Endothelial cell of umbilical vein (primary cell): ENCODE measurements around the gene GATM. TPM values are rescaled to one million over a fixed set of nuclear protein-coding genes. Genes with fewer than 3 reads are reported as not detected.

Experiments used
- BruUV-seq: library from RNA; stranded (reverse); fragments of 400-500 nt; replicated peaks from 2 replicates; lab custom pipeline; 2021; lab: Mats Ljungman, UMichigan
- CTCF ChIA-PET: fragments of 300-600, 350-600 bp; sonication (Branson Sonifier 250); formaldehyde crosslinking; loops from one replicate; lab custom pipeline; 2021; ENCODE audit warnings: antibody characterized with exemption, inconsistent platforms; lab: Charles Lee
- POLR2A ChIA-PET: fragments of 300-600, 350-600 bp; sonication (Branson Sonifier 250); formaldehyde crosslinking; loops from one replicate; lab custom pipeline; 2021; ENCODE audit warnings: antibody characterized with exemption, inconsistent platforms; lab: Charles Lee
- DNase-seq: peaks from one replicate; pipeline ENCODE4 v3.0.0-alpha.2; 2011; ENCODE audit warnings: low read depth, low spot score
- FAIRE-seq: peaks from 2 replicates; lab custom pipeline; 2011; peaks lifted over from hg19 to GRCh38; lab: Jason Lieb, UNC
- H2AFZ ChIP-seq: 2 replicates; pipeline ENCODE4 v1.6.0; 2012; ENCODE audit warnings: low read depth, low read length, control low read depth, inconsistent platforms
- H3K27ac ChIP-seq: 2 replicates; pipeline ENCODE4 v1.5.1; 2011; ENCODE audit warnings: low read depth, mild to moderate bottlenecking, control low read depth, low read length, moderate library complexity; ENCODE audit not compliant: insufficient read depth
- H3K27me3 ChIP-seq, 2 experiments: 2 replicates each; pipeline versions ENCODE4 v1.6.0 to v1.6.1; 2011; ENCODE audit warnings: low read length in 2 of 2, mixed read lengths in 1 of 2; ENCODE audit not compliant: control insufficient read depth in 2 of 2, insufficient read depth in 2 of 2
- H3K36me3 ChIP-seq, 2 experiments: 2 replicates in 1 of 2; 3 replicates in 1 of 2; pipeline ENCODE4 v1.5.1; 2011; ENCODE audit warnings: low read length in 2 of 2, mild to moderate bottlenecking in 1 of 2, moderate library complexity in 1 of 2; ENCODE audit not compliant: control insufficient read depth in 2 of 2, insufficient read depth in 2 of 2; ENCODE audit errors: extremely low read depth in 1 of 2
- H3K4me1 ChIP-seq: 3 replicates; pipeline ENCODE4 v1.5.1; 2011; ENCODE audit warnings: mild to moderate bottlenecking, low read length; ENCODE audit not compliant: control insufficient read depth, insufficient read depth; ENCODE audit errors: extremely low read depth
- H3K4me2 ChIP-seq: 2 replicates; pipeline ENCODE4 v1.6.1; 2011; ENCODE audit warnings: low read length, control low read depth, mixed read lengths; ENCODE audit not compliant: insufficient read depth
- H3K4me3 ChIP-seq, 3 experiments: fragments of 200-600 bp in 1 of 3; sonication (generic), shearing (Covaris generic) in 1 of 3; replicated peaks in 1 of 3; 2 replicates each; pipeline ENCODE4 v1.5.1; 2011 to 2016; ENCODE audit warnings: control low read depth in 3 of 3, low read length in 3 of 3, mild to moderate bottlenecking in 2 of 3, inconsistent platforms in 1 of 3, low read depth in 1 of 3, moderate library complexity in 1 of 3; ENCODE audit not compliant: insufficient read depth in 1 of 3
- H3K79me2 ChIP-seq: 2 replicates; pipeline ENCODE4 v1.6.0; 2012; ENCODE audit warnings: low read length, inconsistent platforms; ENCODE audit not compliant: control insufficient read depth, insufficient read depth
- H3K9ac ChIP-seq: replicated peaks from 2 replicates; pipeline ENCODE3; 2011; ENCODE audit warnings: low read length, control low read depth; ENCODE audit not compliant: insufficient read depth; ENCODE audit errors: extremely low read depth
- H3K9me1 ChIP-seq: replicated peaks from 3 replicates; pipeline ENCODE4 v1.6.0; 2011; ENCODE audit warnings: mild to moderate bottlenecking, low read length; ENCODE audit not compliant: control insufficient read depth, insufficient read depth; ENCODE audit errors: extremely low read depth
- H3K9me3 ChIP-seq: replicated peaks from 2 replicates; pipeline ENCODE4 v1.5.1; 2012; ENCODE audit warnings: low read length, inconsistent platforms; ENCODE audit not compliant: control insufficient read depth, insufficient read depth
- H4K20me1 ChIP-seq: replicated peaks from 2 replicates; pipeline ENCODE3; 2011; ENCODE audit warnings: mild to moderate bottlenecking, low read length; ENCODE audit not compliant: control insufficient read depth, insufficient read depth; ENCODE audit errors: extremely low read depth
- CTCF ChIP-seq, 2 donors: IDR thresholded peaks; 1 replicate in 1 of 2; 2 replicates in 1 of 2; pipeline ENCODE4 v1.5.1; 2011; ENCODE audit warnings: low read length in 2 of 2, mild to moderate bottlenecking in 2 of 2, moderate library complexity in 2 of 2, control low read depth in 1 of 2, inconsistent platforms in 1 of 2, low read depth in 1 of 2; ENCODE audit not compliant: insufficient read depth in 1 of 2; ENCODE audit errors: extremely low read depth in 1 of 2
- EZH2 ChIP-seq: IDR thresholded peaks from 2 replicates; pipeline ENCODE4 v1.6.1; 2012; ENCODE audit warnings: borderline replicate concordance, low read depth, mild to moderate bottlenecking, moderate library complexity, low read length, inconsistent platforms; ENCODE audit not compliant: severe bottlenecking
- FOS ChIP-seq: IDR thresholded peaks from 2 replicates; pipeline ENCODE4 v1.6.1; 2011; ENCODE audit warnings: mild to moderate bottlenecking, low read length, moderate library complexity, borderline replicate concordance; ENCODE audit not compliant: insufficient read depth
- GATA2 ChIP-seq: IDR thresholded peaks from 2 replicates; pipeline ENCODE4 v1.7.0; 2011; ENCODE audit warnings: low read depth, mild to moderate bottlenecking, moderate library complexity, mixed read lengths, low read length; ENCODE audit not compliant: insufficient read length, insufficient read depth
- JUN ChIP-seq: IDR thresholded peaks from 2 replicates; pipeline ENCODE4 v1.6.1; 2011; ENCODE audit warnings: borderline replicate concordance, low read depth; ENCODE audit not compliant: insufficient read length, insufficient read depth
- MAX ChIP-seq: IDR thresholded peaks from 2 replicates; pipeline ENCODE4 v1.6.1; 2011; ENCODE audit not compliant: insufficient read depth, insufficient read length
- MYC ChIP-seq: IDR thresholded peaks from one replicate; pipeline ENCODE4 v1.6.1; 2011; ENCODE audit warnings: mild to moderate bottlenecking, low read depth, low read length
- POLR2A ChIP-seq: IDR thresholded peaks from 2 replicates; pipeline ENCODE4 v1.6.1; 2012; ENCODE audit warnings: low read depth, mild to moderate bottlenecking, control low read depth, low read length
- POLR2AphosphoS5 ChIP-seq: IDR thresholded peaks from 2 replicates; pipeline ENCODE4 v1.6.1; 2012; ENCODE audit warnings: low read depth, mild to moderate bottlenecking, control low read depth, low read length, moderate library complexity; ENCODE audit not compliant: insufficient read depth
- dilution Hi-C: fragments of 300-500 bp; cut with MboI; formaldehyde crosslinking; loops from one replicate; pipeline ENCODE4 v1.15.0; 2019; ENCODE audit warnings: low sequenced_read_pairs; ENCODE audit not compliant: extremely low pct_ligation_motif_present
- intact Hi-C: fragments of 100-400 bp; cut with micrococcal nuclease; formaldehyde crosslinking; loops from one replicate; pipeline ENCODE4 v1.10.0; 2022
- polyA plus RNA-seq, 4 experiments: library from polyadenylated mRNA; depleted of rRNA in 3 of 4; stranded (reverse) in 3 of 4; unstranded in 1 of 4; fragments of >200 nt; gene quantifications; 2 replicates each; pipeline versions ENCODE4 v1.2.1 to v1.2.3, GENCODE V29; 2011 to 2012; ENCODE audit warnings: missing spikeins in 1 of 4
- total RNA-seq: library from RNA; stranded (reverse); gene quantifications from 2 replicates; pipeline ENCODE4 v1.2.3, GENCODE V29; 2021

Gene GATM
- total and polyA plus RNA-seq, 2 donors (not counting 3 experiments of a cell fraction or from before 2014, with no cell fraction given): 0.21 to 0.60 TPM

GRCh38 chr15:45387380-45388007 lies 9.2 kb upstream of the GATM start:
- TF ChIP-seq JUN: no peak
- no peak for TF ChIP-seq POLR2AphosphoS5
- dilution Hi-C loops (no loop called here), intact Hi-C loops (no loop called here)
- Histone ChIP-seq H3K4me1 (no peaks in the 10 kb centered on the region), H3K4me3 (no peak overlapping the region), H3K27me3 (peaks cover 16 to 39% of the 10 kb centered on the region in 2 experiments), H2AFZ (no peak overlapping the region), H3K9me3 (no peaks in the 10 kb centered on the region), H3K27ac (no peak overlapping the region), H3K36me3 (no peaks in the 10 kb centered on the region), H3K9ac (no peak overlapping the region), H3K9me1 (no peaks in the 10 kb centered on the region), H3K79me2 (no peaks in the 10 kb centered on the region), H3K4me2 (no peak overlapping the region), H4K20me1 (no peaks in the 10 kb centered on the region)
- FAIRE-seq (no peak), DNase-seq (no peak)
- BruUV-seq: no TSS peak
- ChIA-PET POLR2A (no interaction called here), CTCF (interaction anchor here (0.7 to 1.0 kb wide), 2 partner anchors 214 to 318 kb away, joined by 3 read pairs; no protein-coding TSS in a partner anchor)

GRCh38 chr15:45386974-45387373 lies 8.6 kb upstream of the GATM start:
- H2AFZ ChIP-seq: no peak overlapping the region
- no peak overlapping the region for H3K9ac ChIP-seq
- H3K4me1 ChIP-seq: no peaks in the 10 kb centered on the region
- dilution Hi-C loops: no loop called here
- H3K4me3 ChIP-seq: no peak overlapping the region
- no peaks in the 10 kb centered on the region for H3K9me1 ChIP-seq
- intact Hi-C loops: no loop called here
- H3K79me2 ChIP-seq: no peaks in the 10 kb centered on the region
- no TSS peak for BruUV-seq
- peaks cover 15 to 39% of the 10 kb centered on the region in 2 experiments for H3K27me3 ChIP-seq
- no peaks in the 10 kb centered on the region for H3K36me3 ChIP-seq
- ChIA-PET CTCF (interaction anchor here (1.0 to 1.1 kb wide), 2 partner anchors 9 to 318 kb away, joined by 3 to 6 read pairs; partner anchors contain the start of gene GATM), POLR2A (no interaction called here)
- FAIRE-seq (no peak), DNase-seq (no peak)
- no peak for TF ChIP-seq JUN
- no peak for TF ChIP-seq GATA2
- TF ChIP-seq MYC: no peak
- TF ChIP-seq CTCF (IDR thresholded peaks at IDR 0.05; ENCODE audit: extremely low read depth in 1 of 2, insufficient read depth in 1 of 2, low read depth in 1 of 2, low read length in 2 of 2): no peak
- TF ChIP-seq EZH2: no peak
- no peak for TF ChIP-seq MAX
- TF ChIP-seq FOS: no peak
- no peak for TF ChIP-seq POLR2A
- no peak for TF ChIP-seq POLR2AphosphoS5
- no peak overlapping the region for H3K27ac ChIP-seq
- H4K20me1 ChIP-seq: no peaks in the 10 kb centered on the region
- no peaks in the 10 kb centered on the region for H3K9me3 ChIP-seq
- no peak overlapping the region for H3K4me2 ChIP-seq
